NOMO-1 treated with DMSO at 0.1 percent for 48 hours (cell line): ENCODE data around the gene ALDH3B2.
A peak's percentile ranks its signal among the peaks of the same experiment; 100 is the strongest.
"Not testable (repeated sequence)": the region's sequence is repeated elsewhere in the genome, so short reads cannot be mapped to it uniquely, and the experiment has no call there.

Experiments used
- DNase-seq: peaks from one replicate; lab custom pipeline; 2025; ENCODE audit not compliant: unreplicated experiment; lab: John Stamatoyannopoulos, UW

ALDH3B2 gene

GRCh38 chr11:67685641-67686332, 11.4 kb upstream of the ALDH3B2 start:
- DNase-seq, result peak; percentile 48

- DNase-seq, result not testable (repeated sequence)
Measured at GRCh38 chr11:67682126-67683034, 8.0 kb upstream of the ALDH3B2 start.

- DNase-seq, result no peak
Measured at GRCh38 chr11:67680696-67681470, 6.5 kb upstream of the ALDH3B2 start.

GRCh38 chr11:67675058-67675747, 780 bp upstream of the ALDH3B2 start:
- no peak for DNase-seq

GRCh38 chr11:67673902-67674301, 521 bp downstream of the ALDH3B2 start:
- no peak for DNase-seq

- DNase-seq, result no peak
Measured at GRCh38 chr11:67673358-67673757, 1.1 kb downstream of the ALDH3B2 start.

GRCh38 chr11:67671211-67671520, 3.3 kb downstream of the ALDH3B2 start:
- no peak for DNase-seq

GRCh38 chr11:67670316-67671210, 3.9 kb downstream of the ALDH3B2 start:
- DNase-seq, result no peak

- no peak for DNase-seq
Measured at GRCh38 chr11:67668192-67668551, 6.3 kb downstream of the ALDH3B2 start.

- DNase-seq, result no peak
Measured at GRCh38 chr11:67667490-67668191, 6.8 kb downstream of the ALDH3B2 start.

GRCh38 chr11:67666676-67667489, 7.5 kb downstream of the ALDH3B2 start:
- no peak for DNase-seq

- DNase-seq, result no peak
Measured at GRCh38 chr11:67666303-67666645, 8.1 kb downstream of the ALDH3B2 start.

GRCh38 chr11:67665541-67666302, 8.7 kb downstream of the ALDH3B2 start:
- DNase-seq, result no peak

- DNase-seq, result no peak
Measured at GRCh38 chr11:67664696-67665540, 9.5 kb downstream of the ALDH3B2 start.

GRCh38 chr11:67664213-67664585, 10.2 kb downstream of the ALDH3B2 start:
- DNase-seq, result no peak

- DNase-seq, result no peak
Measured at GRCh38 chr11:67663532-67664212, 10.8 kb downstream of the ALDH3B2 start.
